IPS-18a (cell line): Measurements from ENCODE around the gene NIPAL3.

Source experiments
- H3K27ac ChIP-seq: one replicate; pipeline ENCODE4 v1.5.1; 2013; ENCODE audit warnings: low read length
- H3K27me3 ChIP-seq: one replicate; pipeline ENCODE4 v1.6.1; 2013; ENCODE audit warnings: mild to moderate bottlenecking, low read length; ENCODE audit not compliant: control insufficient read depth, insufficient read depth
- H3K36me3 ChIP-seq: one replicate; pipeline ENCODE4 v1.6.1; 2013; ENCODE audit warnings: low read depth, low read length; ENCODE audit not compliant: control insufficient read depth
- H3K4me1 ChIP-seq: one replicate; pipeline ENCODE4 v1.6.1; 2013; ENCODE audit warnings: low read depth, low read length; ENCODE audit not compliant: control insufficient read depth
- H3K4me3 ChIP-seq: one replicate; pipeline ENCODE4 v1.5.1; 2013; ENCODE audit warnings: low read length
- H3K9ac ChIP-seq: one replicate; pipeline ENCODE4 v1.6.1; 2013; ENCODE audit warnings: mild to moderate bottlenecking, low read length, moderate library complexity
- H3K9me3 ChIP-seq: one replicate; pipeline ENCODE4 v1.6.1; 2013; ENCODE audit warnings: low read depth, low read length; ENCODE audit not compliant: control insufficient read depth

Gene NIPAL3

DNA sequence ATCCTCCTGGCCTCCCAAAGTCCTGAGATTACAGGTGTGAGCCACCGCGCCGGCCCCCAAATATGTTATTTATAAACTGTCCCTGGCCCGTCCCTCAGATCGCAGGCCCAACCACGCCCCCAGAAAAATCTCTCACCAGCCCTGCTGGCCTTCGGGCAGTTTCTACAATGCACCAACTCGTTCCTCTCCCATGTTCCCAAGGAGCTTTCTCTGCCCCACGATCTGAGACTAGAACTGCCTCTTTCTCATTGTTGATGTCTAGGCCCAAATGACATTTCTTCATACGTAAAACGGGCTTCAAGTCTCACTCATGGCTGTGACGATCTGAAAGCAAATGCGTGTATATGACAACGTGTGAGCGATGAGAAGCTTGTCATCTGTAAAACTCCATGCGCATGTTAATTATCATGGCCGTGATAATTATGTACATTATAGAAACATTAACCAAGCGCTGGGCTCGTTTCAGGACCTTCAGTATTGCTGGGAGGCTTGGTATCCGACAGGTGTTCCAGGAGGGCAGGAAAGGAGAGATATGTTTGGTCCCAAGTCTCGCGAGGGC, 748 bp upstream of the NIPAL3 start:
- no peaks in the 10 kb centered on the region for H3K9me3 ChIP-seq
- no peak overlapping the region for H3K9ac ChIP-seq
- H3K27ac ChIP-seq: no peak overlapping the region
- peaks cover 3% of the 10 kb centered on the region for H3K27me3 ChIP-seq
- H3K4me3 ChIP-seq: peak overlapping the region; percentile 44
- H3K36me3 ChIP-seq: no peaks in the 10 kb centered on the region
- peaks cover 5% of the 10 kb centered on the region for H3K4me1 ChIP-seq

DNA sequence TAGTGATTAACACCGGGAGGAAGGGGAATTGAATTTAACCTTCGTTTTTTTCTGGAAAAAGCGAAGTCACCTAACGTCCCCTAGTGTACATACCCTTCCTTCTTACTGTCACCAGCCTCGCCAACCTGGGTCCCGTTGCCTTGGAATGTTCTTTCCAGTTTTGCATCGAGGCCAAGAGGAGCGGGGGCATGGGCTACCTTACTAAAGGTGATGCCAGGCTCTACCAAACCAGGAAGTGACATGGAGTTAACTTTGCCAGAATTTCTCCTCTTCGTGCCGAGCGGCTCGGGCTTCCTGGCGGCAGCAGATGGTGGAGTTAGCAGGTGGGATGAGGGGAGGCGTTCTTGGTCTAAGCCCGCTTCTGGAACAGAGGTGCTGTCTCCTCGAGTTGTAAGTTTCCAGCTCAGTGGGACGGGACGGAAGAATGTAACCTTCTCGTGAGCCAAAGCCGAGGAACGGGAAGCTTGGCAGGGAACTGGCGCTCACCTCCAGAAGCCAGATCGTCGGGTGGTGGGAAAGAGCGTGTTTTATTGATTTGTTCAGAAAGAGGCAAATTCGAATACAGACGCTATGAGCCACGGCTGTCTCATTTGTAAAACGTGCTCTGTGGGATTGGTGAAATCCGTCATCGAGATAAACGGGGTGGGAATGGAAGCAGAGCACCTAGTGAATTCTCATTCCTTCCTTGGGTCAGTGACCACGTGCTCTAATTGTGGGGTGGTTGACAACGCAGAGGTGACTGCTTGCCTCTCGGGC, 486 bp downstream of the NIPAL3 start:
- no peaks in the 10 kb centered on the region for H3K9me3 ChIP-seq
- no peak overlapping the region for H3K27ac ChIP-seq
- peaks cover 5% of the 10 kb centered on the region for H3K4me1 ChIP-seq
- H3K36me3 ChIP-seq: no peaks in the 10 kb centered on the region
- H3K4me3 ChIP-seq: peak overlapping the region; percentile 77
- H3K9ac ChIP-seq: no peak overlapping the region
- peaks cover 3% of the 10 kb centered on the region for H3K27me3 ChIP-seq

DNA sequence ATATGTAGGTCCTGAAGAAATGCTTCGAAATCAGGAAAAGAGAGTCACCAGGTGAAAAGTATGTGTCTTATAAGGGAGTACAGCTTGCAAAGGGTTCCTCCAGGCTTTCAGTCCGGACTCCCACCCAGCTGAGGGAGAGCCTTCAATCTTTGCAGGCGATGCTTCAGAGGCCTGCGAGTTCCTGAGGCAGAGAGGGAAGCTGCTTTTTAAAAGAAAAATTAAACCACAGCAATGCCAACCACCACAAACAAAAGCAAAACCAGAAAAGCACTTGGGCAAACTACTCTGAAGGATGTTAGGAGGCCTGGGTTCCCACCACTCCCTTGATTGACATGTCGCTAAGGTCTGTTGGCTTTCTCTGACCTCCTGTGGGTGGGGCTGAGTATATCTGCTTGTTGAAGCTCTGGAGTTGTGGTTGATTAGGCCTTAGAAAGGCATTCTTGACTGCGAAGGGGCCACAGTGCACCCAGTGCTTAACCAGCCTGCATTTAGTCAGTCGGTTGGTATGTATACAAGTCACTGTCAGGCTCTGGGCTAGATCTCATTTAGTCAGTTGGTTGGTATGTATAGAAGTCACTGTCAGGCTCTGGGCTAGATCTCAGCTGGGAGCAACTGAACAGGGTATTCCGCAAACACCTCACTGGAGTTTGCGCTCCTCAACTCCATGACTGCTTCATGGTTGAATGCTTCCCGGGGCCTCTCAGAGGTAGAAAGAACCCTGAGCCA, 1.2 kb downstream of the NIPAL3 start:
- peak overlapping the region; percentile 77 for H3K4me3 ChIP-seq
- H3K27ac ChIP-seq: no peak overlapping the region
- no peaks in the 10 kb centered on the region for H3K9me3 ChIP-seq
- H3K9ac ChIP-seq: no peak overlapping the region
- H3K4me1 ChIP-seq: peaks cover 5% of the 10 kb centered on the region
- H3K36me3 ChIP-seq: no peaks in the 10 kb centered on the region
- peaks cover 3% of the 10 kb centered on the region for H3K27me3 ChIP-seq

DNA sequence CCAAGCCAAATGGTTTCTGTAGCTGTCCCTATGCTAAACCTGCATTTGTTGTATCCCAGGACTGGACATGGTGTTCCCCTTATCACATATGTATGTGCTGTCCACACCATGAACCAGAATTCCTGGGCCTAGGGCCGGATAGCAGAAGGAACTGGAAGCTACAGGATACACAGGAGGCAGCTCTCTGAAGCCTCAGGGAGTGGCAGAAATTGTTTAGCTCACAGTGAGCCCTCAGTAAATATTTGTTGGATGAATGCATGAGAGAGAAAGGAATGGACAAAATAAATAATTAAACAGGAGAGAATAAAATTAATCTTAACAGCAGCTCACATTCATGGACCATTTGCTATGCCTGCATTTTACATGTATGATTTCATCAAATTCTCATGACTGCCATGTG, 2.1 kb downstream of the NIPAL3 start:
- no peaks in the 10 kb centered on the region for H3K36me3 ChIP-seq
- no peak overlapping the region for H3K9ac ChIP-seq
- H3K27ac ChIP-seq: no peak overlapping the region
- no peak overlapping the region for H3K4me3 ChIP-seq
- H3K4me1 ChIP-seq: peaks cover 4% of the 10 kb centered on the region
- peaks cover 3% of the 10 kb centered on the region for H3K27me3 ChIP-seq
- no peaks in the 10 kb centered on the region for H3K9me3 ChIP-seq

DNA sequence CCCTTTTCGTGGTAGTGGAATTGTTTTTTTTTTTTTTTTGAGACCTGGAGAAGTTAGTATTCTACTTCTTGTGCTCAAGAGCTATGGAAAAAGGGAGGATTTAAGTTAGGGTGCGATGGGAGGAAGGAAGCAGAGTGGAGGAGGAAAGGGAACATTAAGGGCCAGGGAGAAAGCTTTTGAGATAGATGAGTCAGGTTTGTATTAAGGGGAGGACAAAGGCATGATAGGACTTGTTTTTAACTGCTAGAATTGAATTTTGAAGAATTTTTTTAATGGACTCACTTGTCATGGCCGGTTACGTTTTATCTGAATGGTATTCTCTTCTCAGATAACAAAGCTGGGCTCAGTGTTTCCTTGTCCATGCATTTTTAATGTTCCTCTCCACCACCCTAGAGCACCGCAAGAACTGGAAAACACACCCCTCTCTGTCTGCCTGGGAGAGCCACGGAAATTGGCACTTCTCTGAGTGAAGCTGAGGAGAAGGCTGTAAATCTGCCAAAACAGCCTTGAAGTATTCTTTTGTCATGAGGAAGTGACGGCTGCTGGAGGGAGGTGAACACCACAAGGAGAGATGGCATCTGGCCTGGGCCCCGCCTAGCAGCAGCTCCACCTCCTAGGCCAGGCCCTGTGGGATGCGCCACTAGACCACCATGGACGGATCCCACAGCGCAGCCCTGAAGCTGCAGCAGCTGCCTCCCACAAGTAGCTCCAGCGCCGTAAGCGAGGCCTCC, 3.5 kb downstream of the NIPAL3 start:
- H3K36me3 ChIP-seq: no peaks in the 10 kb centered on the region
- no peaks in the 10 kb centered on the region for H3K9me3 ChIP-seq
- no peak overlapping the region for H3K27ac ChIP-seq
- H3K4me1 ChIP-seq: no peaks in the 10 kb centered on the region
- peaks cover 3% of the 10 kb centered on the region for H3K27me3 ChIP-seq
- no peak overlapping the region for H3K4me3 ChIP-seq
- no peak overlapping the region for H3K9ac ChIP-seq

DNA sequence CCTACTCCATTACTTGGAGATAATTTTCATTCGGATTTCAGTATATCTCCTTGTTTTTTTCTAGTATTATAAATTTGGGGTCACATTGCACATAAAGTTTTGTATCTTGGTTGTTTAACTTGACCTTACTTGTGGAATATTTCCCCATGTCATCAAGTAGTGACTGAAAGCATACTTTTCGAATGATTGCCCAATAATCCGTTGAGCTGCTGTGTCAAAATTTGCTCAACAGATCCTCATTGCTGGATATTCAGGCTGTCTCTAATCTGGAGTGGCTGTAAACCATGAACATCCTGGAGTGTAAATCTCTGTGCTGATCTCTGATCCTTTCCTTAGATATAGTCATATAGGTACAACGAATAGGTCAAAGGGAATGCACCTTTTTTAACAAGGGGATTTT, 4.9 kb downstream of the NIPAL3 start:
- Histone ChIP-seq H3K4me3 (no peak overlapping the region), H3K9me3 (no peaks in the 10 kb centered on the region), H3K27me3 (peaks cover 3% of the 10 kb centered on the region), H3K36me3 (no peaks in the 10 kb centered on the region), H3K27ac (no peak overlapping the region), H3K4me1 (no peaks in the 10 kb centered on the region), H3K9ac (no peak overlapping the region)

DNA sequence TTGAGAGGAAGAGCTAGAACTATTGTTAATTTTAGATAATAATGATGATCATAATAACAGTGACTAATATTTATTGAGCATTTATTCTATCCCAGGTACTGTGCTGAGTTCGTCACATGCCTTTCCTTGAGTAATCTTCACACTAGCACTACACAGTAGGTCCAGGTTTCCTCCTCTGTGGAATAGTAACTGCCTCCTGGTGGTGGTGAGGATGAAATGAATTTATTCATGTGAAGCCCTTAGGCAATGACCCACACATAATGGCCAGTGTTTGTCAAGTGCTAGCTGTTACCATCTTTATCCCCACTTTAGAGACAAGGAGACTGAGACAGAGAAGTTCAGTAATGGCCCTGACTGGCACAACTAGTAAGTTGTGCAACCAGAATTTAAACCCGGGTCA, 5.9 kb downstream of the NIPAL3 start:
- no peaks in the 10 kb centered on the region for H3K36me3 ChIP-seq
- no peak overlapping the region for H3K27ac ChIP-seq
- H3K4me1 ChIP-seq: no peaks in the 10 kb centered on the region
- H3K9ac ChIP-seq: no peak overlapping the region
- H3K4me3 ChIP-seq: no peak overlapping the region
- peaks cover 3% of the 10 kb centered on the region for H3K27me3 ChIP-seq
- H3K9me3 ChIP-seq: no peaks in the 10 kb centered on the region

DNA sequence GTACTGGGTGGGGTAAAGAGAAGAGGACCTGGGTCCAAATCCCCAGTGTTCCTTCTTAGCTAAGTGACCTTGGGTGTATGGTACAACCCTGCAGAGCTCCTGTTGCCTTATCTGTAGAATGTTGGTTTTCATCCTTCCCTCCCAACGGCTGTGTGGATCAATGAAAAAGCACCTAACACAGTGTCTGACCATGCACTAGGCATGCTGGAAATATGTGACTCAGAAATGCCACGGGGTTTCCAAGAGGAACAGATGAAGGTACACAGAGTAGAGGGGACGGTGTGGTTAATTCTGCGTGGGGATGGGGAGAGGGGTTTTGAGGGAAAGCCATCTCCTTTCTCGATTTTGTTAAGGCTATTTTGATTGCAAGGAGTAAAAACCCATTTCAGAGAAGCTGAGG, 8.6 kb downstream of the NIPAL3 start:
- no peaks in the 10 kb centered on the region for H3K4me1 ChIP-seq

DNA sequence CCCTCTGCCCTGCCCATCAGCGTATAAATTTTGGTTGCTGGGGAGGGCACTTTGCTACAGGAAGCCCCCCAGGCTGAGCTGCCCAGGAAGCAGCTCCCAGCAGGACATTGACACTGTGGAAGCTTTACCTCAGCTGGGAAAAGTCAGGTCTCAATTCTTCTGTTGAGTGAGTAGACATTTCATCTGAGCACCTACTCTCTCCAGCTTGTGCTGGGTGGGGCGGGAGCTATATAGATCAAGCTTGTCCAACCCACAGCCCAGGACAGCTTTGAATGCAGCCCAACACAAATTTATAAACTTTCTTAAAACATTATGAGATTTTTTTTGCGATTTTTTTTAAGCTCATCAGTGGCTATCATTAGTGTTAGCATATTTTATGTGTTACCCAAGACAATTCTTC, 9.4 kb downstream of the NIPAL3 start:
- H3K4me3 ChIP-seq: no peak overlapping the region

More for the DNA sequence above, 8.6 kb downstream of the NIPAL3 start:
- Histone ChIP-seq H3K36me3 (no peaks in the 10 kb centered on the region), H3K9me3 (no peaks in the 10 kb centered on the region), H3K4me3 (no peak overlapping the region), H3K27me3 (no peaks in the 10 kb centered on the region), H3K27ac (no peak overlapping the region), H3K9ac (no peak overlapping the region)

DNA sequence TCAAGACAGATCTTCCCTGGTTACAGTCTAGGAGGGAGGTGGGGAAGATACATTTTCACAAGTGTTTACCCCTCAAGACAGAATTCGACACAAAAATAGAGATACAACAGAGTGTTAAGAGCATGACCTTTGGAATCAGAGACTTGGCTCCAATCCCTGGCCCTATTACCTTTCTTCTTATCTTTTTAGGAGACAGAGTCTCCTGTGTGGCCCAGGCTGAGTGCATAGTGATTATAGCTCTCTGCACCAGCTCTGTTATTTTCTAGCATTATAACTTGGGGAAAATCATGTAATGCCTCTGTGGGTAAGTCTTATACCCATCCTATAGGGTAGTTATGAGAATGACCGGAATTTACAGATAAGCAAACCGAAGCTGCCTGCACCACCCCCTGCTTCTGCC, 9.8 kb downstream of the NIPAL3 start:
- Histone ChIP-seq H3K9me3 (no peaks in the 10 kb centered on the region), H3K4me3 (no peak overlapping the region), H3K9ac (no peak overlapping the region), H3K27ac (no peak overlapping the region), H3K36me3 (no peaks in the 10 kb centered on the region), H3K27me3 (no peaks in the 10 kb centered on the region), H3K4me1 (no peaks in the 10 kb centered on the region)

More for the DNA sequence above, 9.4 kb downstream of the NIPAL3 start:
- Histone ChIP-seq H3K27me3 (no peaks in the 10 kb centered on the region), H3K27ac (no peak overlapping the region), H3K36me3 (no peaks in the 10 kb centered on the region), H3K9me3 (no peaks in the 10 kb centered on the region), H3K9ac (no peak overlapping the region), H3K4me1 (no peaks in the 10 kb centered on the region)

DNA sequence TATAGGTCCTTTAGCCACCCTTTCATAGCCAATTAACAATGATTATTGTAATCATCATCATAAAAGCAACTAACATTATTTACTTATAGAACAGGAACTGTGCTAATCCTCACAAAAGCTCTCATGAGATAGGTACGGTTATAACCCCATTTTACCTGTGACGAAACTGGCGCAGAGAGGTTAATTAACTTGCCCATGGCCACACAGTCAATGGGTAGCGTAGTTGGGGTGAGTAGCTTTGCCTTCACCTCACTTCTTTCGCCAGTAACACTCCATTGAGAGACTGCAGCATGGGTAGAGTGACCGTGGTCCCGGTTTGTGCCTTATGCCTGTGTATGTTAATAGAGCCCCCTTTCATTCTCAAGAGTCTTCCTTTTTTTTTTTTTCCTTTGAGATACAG, 10.3 kb downstream of the NIPAL3 start:
- no peaks in the 10 kb centered on the region for H3K9me3 ChIP-seq
- H3K36me3 ChIP-seq: no peaks in the 10 kb centered on the region
- H3K4me1 ChIP-seq: no peaks in the 10 kb centered on the region
- no peak overlapping the region for H3K4me3 ChIP-seq
- no peak overlapping the region for H3K9ac ChIP-seq
- no peak overlapping the region for H3K27ac ChIP-seq
- no peaks in the 10 kb centered on the region for H3K27me3 ChIP-seq
